GM10248 (cell line): ENCODE data around the gene PGM5.

Experiments
- CTCF ChIA-PET: fragments of 300-600 bp; sonication (Branson Sonifier 250); formaldehyde crosslinking; extraction: SDS; loops from one replicate; lab custom pipeline; 2021; ENCODE audit warnings: antibody characterized with exemption; lab: Yijun Ruan, JAX
- POLR2A ChIA-PET: fragments of 350-650 bp; sonication (Branson Sonifier 250); formaldehyde crosslinking; extraction: SDS; loops from one replicate; lab custom pipeline; 2020; ENCODE audit warnings: antibody characterized with exemption; lab: Yijun Ruan, JAX
- DNase-seq: peaks from one replicate; pipeline ENCODE4 v3.0.0; 2012; ENCODE audit errors: extremely low spot score
- TF ChIP-seq, protein P1 (sequence below): IDR thresholded peaks from 2 replicates; pipeline ENCODE4 v1.5.1; 2012; ENCODE audit warnings: mild to moderate bottlenecking, low read depth; ENCODE audit errors: extremely low read depth, missing control alignments, control extremely low read depth

PGM5 gene

DNA sequence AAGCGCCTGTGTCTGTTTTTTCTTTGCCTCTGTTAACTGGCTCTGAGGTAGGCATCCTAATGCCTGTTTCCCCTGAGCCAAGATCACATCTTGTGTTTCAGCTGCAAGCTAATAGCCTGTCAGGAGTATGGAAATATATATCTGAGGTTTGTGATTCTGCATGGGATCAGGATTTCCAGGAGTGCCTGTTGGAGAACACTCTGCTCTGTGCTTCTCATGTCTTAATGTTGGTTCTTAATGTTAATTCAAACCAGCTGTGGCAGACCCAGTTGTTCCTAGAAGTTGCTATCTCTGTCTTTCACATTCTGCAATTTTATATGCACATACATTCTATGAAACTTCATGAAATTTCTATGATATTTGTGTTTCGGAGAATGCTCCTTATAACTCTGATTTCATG, 72.1 kb downstream of the PGM5 start:
- ChIA-PET POLR2A (no interaction called here), CTCF (interaction anchor here (1.1 kb wide), 1 partner anchor 85 kb away, joined by 3 read pairs; no protein-coding TSS in a partner anchor)
- no peak for DNase-seq
- TF ChIP-seq, protein P1, sequence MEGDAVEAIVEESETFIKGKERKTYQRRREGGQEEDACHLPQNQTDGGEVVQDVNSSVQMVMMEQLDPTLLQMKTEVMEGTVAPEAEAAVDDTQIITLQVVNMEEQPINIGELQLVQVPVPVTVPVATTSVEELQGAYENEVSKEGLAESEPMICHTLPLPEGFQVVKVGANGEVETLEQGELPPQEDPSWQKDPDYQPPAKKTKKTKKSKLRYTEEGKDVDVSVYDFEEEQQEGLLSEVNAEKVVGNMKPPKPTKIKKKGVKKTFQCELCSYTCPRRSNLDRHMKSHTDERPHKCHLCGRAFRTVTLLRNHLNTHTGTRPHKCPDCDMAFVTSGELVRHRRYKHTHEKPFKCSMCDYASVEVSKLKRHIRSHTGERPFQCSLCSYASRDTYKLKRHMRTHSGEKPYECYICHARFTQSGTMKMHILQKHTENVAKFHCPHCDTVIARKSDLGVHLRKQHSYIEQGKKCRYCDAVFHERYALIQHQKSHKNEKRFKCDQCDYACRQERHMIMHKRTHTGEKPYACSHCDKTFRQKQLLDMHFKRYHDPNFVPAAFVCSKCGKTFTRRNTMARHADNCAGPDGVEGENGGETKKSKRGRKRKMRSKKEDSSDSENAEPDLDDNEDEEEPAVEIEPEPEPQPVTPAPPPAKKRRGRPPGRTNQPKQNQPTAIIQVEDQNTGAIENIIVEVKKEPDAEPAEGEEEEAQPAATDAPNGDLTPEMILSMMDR, result no peak

DNA sequence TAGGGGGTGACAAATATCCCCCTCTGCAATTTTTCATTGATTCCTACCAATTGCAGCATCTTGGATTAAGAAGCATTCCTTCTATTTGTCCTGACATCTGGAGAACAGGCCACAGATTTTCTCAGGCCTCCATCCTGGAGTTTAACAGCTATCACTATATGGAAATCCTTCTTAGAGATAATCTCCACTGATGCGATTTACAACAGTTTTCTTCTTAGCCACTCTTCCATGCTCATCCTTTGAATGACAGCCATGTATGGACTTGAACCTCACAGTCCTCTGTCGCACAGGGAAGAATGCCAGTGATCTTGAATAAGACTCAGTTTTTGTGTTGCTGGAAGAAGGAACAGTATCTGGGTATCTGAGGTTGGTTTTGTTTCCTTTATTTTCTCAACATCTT, 73.2 kb downstream of the PGM5 start:
- POLR2A ChIA-PET, result no interaction called here
- TF ChIP-seq, protein P1, result no peak
- CTCF ChIA-PET, result interaction anchor here (0.9 to 1.3 kb wide), 2 partner anchors 8 to 12 kb away, joined by 3 to 5 read pairs; no protein-coding TSS in a partner anchor
- DNase-seq, result no peak

DNA sequence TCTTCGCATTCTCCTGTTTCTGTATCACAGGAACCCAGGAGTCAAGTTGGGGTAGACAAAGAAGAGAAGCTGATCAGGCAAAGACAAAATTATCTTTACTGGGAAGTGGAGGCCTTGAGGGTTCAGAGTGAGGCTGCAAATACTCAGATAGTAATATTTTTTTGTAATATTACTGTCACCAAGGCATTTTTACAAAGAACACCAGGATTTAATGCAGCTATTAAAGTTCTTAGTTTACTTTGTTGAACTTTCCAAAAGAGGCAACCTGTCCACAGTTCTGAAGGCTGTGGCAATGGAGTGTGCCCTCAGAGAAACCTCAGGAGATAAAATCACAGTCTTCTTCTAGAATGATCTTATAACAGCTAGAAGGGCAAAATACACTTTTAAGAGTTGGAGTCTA, 74.9 kb downstream of the PGM5 start:
- POLR2A ChIA-PET, result no interaction called here
- TF ChIP-seq, protein P1, result no peak
- DNase-seq, result no peak
- CTCF ChIA-PET, result no interaction called here

DNA sequence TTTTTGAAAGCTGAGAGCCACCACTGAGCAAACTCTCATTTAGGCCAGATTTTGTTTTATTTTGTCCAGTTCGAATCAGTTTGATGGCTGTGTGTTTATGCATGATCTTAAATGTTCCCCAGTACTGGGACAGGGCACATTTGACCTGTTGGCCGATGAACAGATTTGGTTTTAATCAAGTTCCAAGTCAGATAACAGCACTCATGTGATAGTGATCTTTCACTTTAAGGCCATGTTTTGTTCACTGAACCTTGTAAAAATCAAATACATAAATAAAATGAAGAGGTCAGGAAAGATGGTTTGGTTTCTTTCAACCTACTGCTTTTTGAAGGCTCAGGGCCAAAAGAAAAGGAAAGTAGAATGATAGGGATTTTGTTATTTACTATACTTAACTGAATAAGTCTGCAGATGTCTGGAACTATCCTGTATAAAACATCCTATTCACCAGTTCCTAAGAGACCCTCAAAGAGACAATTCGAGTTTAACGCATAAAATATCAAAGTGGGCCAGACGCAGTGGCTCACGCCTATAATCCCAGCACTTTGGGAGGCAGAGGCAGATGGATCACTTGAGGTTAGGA, 77.2 kb downstream of the PGM5 start:
- POLR2A ChIA-PET, result no interaction called here
- TF ChIP-seq, protein P1, result no peak
- CTCF ChIA-PET, result no interaction called here
- no peak for DNase-seq

DNA sequence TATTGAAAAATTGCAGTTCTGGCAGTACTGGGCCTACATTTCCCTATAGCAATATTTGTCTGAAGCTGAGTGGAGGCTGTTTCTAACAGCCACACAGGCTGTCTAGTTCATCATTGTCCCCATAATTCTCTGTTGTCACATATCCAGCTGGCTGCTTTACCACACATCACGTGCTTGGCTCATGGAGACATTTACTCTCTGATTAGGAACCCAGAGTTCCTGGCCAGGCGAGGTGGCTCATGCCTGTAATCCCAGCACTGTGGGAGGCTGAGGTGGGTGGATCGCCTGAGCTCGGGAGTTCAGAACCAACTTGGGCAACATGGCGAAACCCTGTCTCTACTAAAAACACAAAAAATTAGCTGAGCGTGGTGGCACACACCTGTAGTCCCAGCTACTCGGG, 81.4 kb downstream of the PGM5 start:
- no peak for DNase-seq
- ChIA-PET CTCF (interaction anchor here (0.7 to 2.2 kb wide), 4 partner anchors 8 to 130 kb away, joined by 3 to 5 read pairs (median 3); no protein-coding TSS in a partner anchor), POLR2A (no interaction called here)
- TF ChIP-seq, protein P1, result no peak

DNA sequence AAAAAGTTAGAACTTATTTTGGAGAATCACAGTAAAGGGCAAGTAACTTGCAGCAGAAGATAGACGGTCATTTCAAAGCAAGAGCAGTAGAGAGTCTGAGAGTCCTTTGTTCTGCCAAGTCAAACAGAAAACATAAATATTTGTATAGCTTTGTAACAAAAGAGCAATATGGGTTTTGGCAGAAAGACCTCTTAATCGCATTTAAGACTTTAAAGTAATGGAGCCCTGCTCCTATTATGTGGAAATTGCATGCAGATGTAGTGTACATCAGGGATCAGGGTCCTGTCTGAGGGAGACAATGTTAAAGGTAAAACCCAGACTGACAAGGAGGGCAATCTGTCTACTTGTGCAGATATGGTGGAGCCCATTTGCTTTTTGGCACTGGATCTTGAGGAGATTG, 87.2 kb downstream of the PGM5 start:
- TF ChIP-seq, protein P1, result no peak
- no peak for DNase-seq
- ChIA-PET POLR2A (no interaction called here), CTCF (interaction anchor here (1.7 kb wide), 1 partner anchor 25 kb away, joined by 4 read pairs; no protein-coding TSS in a partner anchor)
